ENCODE data around the gene GGT1.
"Not testable (repeated sequence)": the region's sequence is repeated elsewhere in the genome, so short reads cannot be mapped to it uniquely, and the experiment has no call there.

Gene GGT1

GRCh38 chr22:24601217-24602104, 1.5 kb upstream of the GGT1 start:
- no peak for TF ChIP-seq ZNF274 (IDR thresholded peaks at IDR 0.05; ENCODE audit: low read depth, low read length)
- H3K4me3 ChIP-seq (ENCODE audit: low read length), result no peak overlapping the region

DNA sequence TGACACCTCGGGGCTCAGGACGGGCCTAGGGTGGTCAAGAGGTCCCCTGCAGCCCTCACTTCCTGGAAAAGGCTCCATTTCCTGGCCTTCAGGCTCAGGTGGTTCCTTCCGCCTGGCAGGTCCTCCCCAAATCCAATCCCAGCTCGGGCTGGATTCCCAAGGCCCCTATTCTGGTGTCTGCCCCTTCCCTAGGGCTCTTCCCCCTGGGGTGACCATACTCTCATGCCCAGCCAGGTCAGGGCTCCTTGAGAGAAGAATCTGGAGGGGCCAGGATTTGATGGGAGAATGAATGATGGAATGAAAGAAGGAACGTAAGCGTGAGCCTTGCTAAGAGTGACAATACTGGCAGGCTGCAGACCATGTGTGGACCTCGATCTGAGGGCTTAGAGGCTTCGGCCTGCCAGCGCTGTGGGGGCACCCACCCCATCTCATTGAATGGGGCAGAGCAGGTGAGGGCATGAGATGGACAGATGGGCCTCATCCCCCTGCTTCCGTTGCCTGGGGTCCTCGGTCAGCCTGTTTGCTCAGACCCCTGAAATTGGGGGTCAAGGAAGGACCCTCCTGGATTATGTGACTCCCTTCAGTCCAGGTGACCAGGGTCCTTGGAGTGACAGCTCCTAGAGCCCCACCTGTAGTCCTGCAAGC, 766 bp upstream of the GGT1 start:
- H3K4me3 ChIP-seq (ENCODE audit: low read length), result not testable (repeated sequence)

GRCh38 chr22:24603770-24604629, 1.0 kb downstream of the GGT1 start:
- not testable (repeated sequence) for H3K4me3 ChIP-seq (ENCODE audit: low read length)

DNA sequence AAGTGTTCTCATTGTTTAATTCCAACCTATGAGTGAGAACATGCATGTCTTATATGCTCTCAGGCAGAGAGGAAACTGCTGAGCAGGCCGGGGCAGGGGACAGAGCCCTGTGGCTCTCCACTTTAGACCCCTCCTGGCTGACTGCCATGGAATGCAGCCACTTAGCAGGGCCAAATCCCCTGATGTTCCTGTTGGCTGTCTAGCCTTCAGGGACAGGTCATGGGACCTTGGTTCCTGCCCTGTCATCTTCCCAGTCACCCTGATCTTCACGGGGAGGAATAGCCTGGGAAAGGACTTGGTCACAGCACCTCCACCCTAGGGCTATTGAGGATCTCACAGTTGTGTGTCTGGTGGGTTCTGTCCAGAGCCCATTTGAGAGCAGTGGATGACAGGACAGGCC, 3.3 kb downstream of the GGT1 start:
- not testable (repeated sequence) for H3K4me3 ChIP-seq (ENCODE audit: low read length)

GRCh38 chr22:24607429-24607983, 4.5 kb downstream of the GGT1 start:
- H3K4me3 ChIP-seq (ENCODE audit: low read length), result peak overlapping the region; percentile 37; the same call in 1 of the 2 replicates

GRCh38 chr22:24608327-24608726, 5.3 kb downstream of the GGT1 start:
- peak overlapping the region; percentile 37; the same call in 1 of the 2 replicates for H3K4me3 ChIP-seq (ENCODE audit: low read length)

- not testable (repeated sequence) for H3K4me3 ChIP-seq (ENCODE audit: low read length)
These were observed 6.9 kb downstream of the GGT1 start for GRCh38 chr22:24609888-24610287.

- not testable (repeated sequence) for H3K4me3 ChIP-seq (ENCODE audit: low read length)
These were observed 11.8 kb downstream of the GGT1 start for GRCh38 chr22:24614794-24615193.

DNA sequence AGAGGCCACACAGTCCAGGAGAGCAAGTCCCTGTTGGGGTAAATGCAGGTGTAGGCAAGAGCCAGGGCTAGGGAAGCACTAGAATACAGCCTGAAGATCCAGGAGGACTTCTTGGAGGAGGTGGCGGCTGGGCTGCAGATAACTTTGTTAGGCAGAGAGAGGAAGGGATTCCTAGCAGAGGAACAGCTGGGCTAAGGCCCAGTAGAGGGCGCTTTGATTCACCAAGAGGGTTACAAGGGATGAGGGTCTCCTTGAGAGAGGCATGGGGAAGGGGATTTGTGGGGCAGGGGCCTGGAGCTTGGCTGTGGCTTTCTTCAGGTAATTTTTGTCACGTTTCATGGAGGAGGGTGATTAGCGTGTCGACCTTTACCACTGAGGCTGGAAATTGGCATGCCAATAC, 18.3 kb downstream of the GGT1 start:
- not testable (repeated sequence) for H3K4me3 ChIP-seq (ENCODE audit: low read length)

- H3K4me3 ChIP-seq (ENCODE audit: low read length), result not testable (repeated sequence)
These were observed 19.6 kb downstream of the GGT1 start for GRCh38 chr22:24622596-24622995.

- H3K4me3 ChIP-seq (ENCODE audit: low read length), result not testable (repeated sequence)
These were observed 24.9 kb downstream of the GGT1 start for GRCh38 chr22:24627911-24628310.

- not testable (repeated sequence) for H3K4me3 ChIP-seq (ENCODE audit: low read length)
These were observed 26.1 kb downstream of the GGT1 start for GRCh38 chr22:24629069-24629468.

- not testable (repeated sequence) for H3K4me3 ChIP-seq (ENCODE audit: low read length)
These were observed 27.9 kb downstream of the GGT1 start for GRCh38 chr22:24630812-24631427.

- not testable (repeated sequence) for H3K4me3 ChIP-seq (ENCODE audit: low read length)
These were observed 28.6 kb downstream of the GGT1 start for GRCh38 chr22:24631430-24632122.

GRCh38 chr22:24632642-24633041, 29.6 kb downstream of the GGT1 start:
- H3K4me3 ChIP-seq (ENCODE audit: low read length), result not testable (repeated sequence)

- H3K4me3 ChIP-seq (ENCODE audit: low read length), result not testable (repeated sequence)
These were observed 30.4 kb downstream of the GGT1 start for GRCh38 chr22:24633231-24634023.

GRCh38 chr22:24634776-24635389, 31.9 kb downstream of the GGT1 start:
- not testable (repeated sequence) for H3K4me3 ChIP-seq (ENCODE audit: low read length)

DNA sequence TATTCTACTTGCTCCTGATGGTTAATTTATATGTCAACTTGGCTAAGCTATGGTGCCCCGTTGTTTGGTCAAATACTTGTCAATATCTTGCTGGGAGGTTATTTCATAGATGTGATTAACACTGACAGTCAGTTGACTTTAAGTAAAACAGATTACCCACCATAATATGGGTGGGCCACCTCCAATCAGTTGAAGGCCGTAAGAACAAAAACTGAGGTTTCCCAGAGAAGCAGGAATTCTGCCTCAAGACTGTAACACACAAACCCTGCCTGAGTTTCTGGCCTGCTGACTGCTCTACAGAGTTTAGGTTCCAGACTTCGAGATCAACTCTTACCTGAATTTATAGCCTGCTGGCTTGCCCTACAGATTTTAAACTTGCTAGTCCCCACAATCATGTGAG, 33.5 kb downstream of the GGT1 start:
- H3K4me3 ChIP-seq (ENCODE audit: low read length), result not testable (repeated sequence)

GRCh38 chr22:24642307-24642706, 39.3 kb downstream of the GGT1 start:
- not testable (repeated sequence) for H3K4me3 ChIP-seq (ENCODE audit: low read length)
